MCF 10A (cell line): ENCODE data around the gene WASF2. TPM values are rescaled to one million over a fixed set of nuclear protein-coding genes. Genes with fewer than 3 reads are reported as not detected.

Source experiments
- BruUV-seq: library from RNA; stranded (reverse); fragments of 400-500 nt; replicated peaks from 2 replicates; lab custom pipeline; 2021; lab: Mats Ljungman, UMichigan
- CTCF ChIA-PET: fragments of 300-600 bp; sonication (Branson Sonifier 250); formaldehyde crosslinking; extraction: SDS; loops from one replicate; lab custom pipeline; 2021; ENCODE audit warnings: antibody characterized with exemption, inconsistent platforms; lab: Yijun Ruan, JAX
- POLR2A ChIA-PET: fragments of 300-600, 350-650 bp; sonication (Branson Sonifier 250); formaldehyde crosslinking; extraction: SDS; loops from one replicate; lab custom pipeline; 2020; ENCODE audit warnings: antibody characterized with exemption, inconsistent platforms; lab: Yijun Ruan, JAX
- DNase-seq: peaks from one replicate; pipeline ENCODE4 v3.0.0-alpha.2; 2018; ENCODE audit not compliant: unreplicated experiment
- H3K27ac Mint-ChIP-seq: one replicate; pipeline ENCODE4 v1.8.0; 2022; ENCODE audit warnings: mild to moderate bottlenecking, low read depth, mixed read lengths; ENCODE audit not compliant: unreplicated experiment
- H3K27me3 Mint-ChIP-seq: one replicate; pipeline ENCODE4 v1.8.0; 2022; ENCODE audit warnings: mixed read lengths; ENCODE audit not compliant: insufficient read depth, unreplicated experiment
- H3K36me3 Mint-ChIP-seq: one replicate; pipeline ENCODE4 v1.8.0; 2022; ENCODE audit warnings: mild to moderate bottlenecking, moderate library complexity, mixed read lengths; ENCODE audit not compliant: insufficient read depth, unreplicated experiment
- H3K4me1 Mint-ChIP-seq: one replicate; pipeline ENCODE4 v1.8.0; 2022; ENCODE audit warnings: mixed read lengths; ENCODE audit not compliant: insufficient read depth, unreplicated experiment
- H3K4me3 Mint-ChIP-seq: one replicate; pipeline ENCODE4 v1.8.0; 2022; ENCODE audit warnings: mild to moderate bottlenecking, moderate library complexity, mixed read lengths; ENCODE audit not compliant: unreplicated experiment
- H3K9me3 Mint-ChIP-seq: one replicate; pipeline ENCODE4 v1.8.0; 2022; ENCODE audit warnings: mixed read lengths; ENCODE audit not compliant: unreplicated experiment
- CTCF ChIP-seq: fragments of 200-600 bp; IDR thresholded peaks from one replicate; pipeline ENCODE4 v1.8.0; 2022; ENCODE audit warnings: antibody characterized with exemption, mild to moderate bottlenecking; ENCODE audit not compliant: unreplicated experiment
- intact Hi-C: fragments of 100-400 bp; cut with micrococcal nuclease; formaldehyde crosslinking; loops from 2 replicates; pipeline ENCODE4 v1.14.1; 2022
- total RNA-seq: library from RNA; stranded (reverse); gene quantifications from 2 replicates; pipeline ENCODE4 v1.2.3, GENCODE V29; 2022

Gene WASF2
- total RNA-seq, 1 experiment from 2014 or later: 131 TPM

- no peak for DNase-seq
- TF ChIP-seq CTCF: no peak
- no peaks in the 10 kb centered on the region for H3K9me3 Mint-ChIP-seq
- intact Hi-C loops: no loop called here
- H3K4me3 Mint-ChIP-seq: no peak overlapping the region
- ChIA-PET POLR2A (interaction anchor here (0.6 to 7.2 kb wide), 6 partner anchors 12 to 617 kb away, joined by 3 to 78 read pairs (median 3); partner anchors contain the start of gene WASF2), CTCF (interaction anchor here (0.5 to 1.0 kb wide), 3 partner anchors 25 to 358 kb away, joined by 3 to 4 read pairs (median 3); no protein-coding TSS in a partner anchor)
- H3K36me3 Mint-ChIP-seq: no peaks in the 10 kb centered on the region
- peaks cover 74% of the 10 kb centered on the region for H3K4me1 Mint-ChIP-seq
- no peaks in the 10 kb centered on the region for H3K27me3 Mint-ChIP-seq
- no TSS peak for BruUV-seq
- peak overlapping the region; percentile 76 for H3K27ac Mint-ChIP-seq
Observed at GRCh38 chr1:27521336-27521831, 31.4 kb upstream of the WASF2 start.

GRCh38 chr1:27520651-27521050 is 30.7 kb upstream of the WASF2 start:
- no TSS peak for BruUV-seq
- no peak for TF ChIP-seq CTCF
- no peak for DNase-seq
- H3K9me3 Mint-ChIP-seq: no peaks in the 10 kb centered on the region
- H3K27me3 Mint-ChIP-seq: no peaks in the 10 kb centered on the region
- no peaks in the 10 kb centered on the region for H3K36me3 Mint-ChIP-seq
- H3K4me3 Mint-ChIP-seq: no peak overlapping the region
- intact Hi-C loops: no loop called here
- CTCF ChIA-PET: interaction anchor here (0.6 kb wide), 1 partner anchor 357 kb away, joined by 4 read pairs; no protein-coding TSS in a partner anchor
- peaks cover 66% of the 10 kb centered on the region for H3K4me1 Mint-ChIP-seq
- no peak overlapping the region for H3K27ac Mint-ChIP-seq
- POLR2A ChIA-PET: interaction anchor here (0.7 to 1.7 kb wide), 5 partner anchors 14 to 51 kb away, joined by 3 to 9 read pairs (median 3); no protein-coding TSS in a partner anchor

DNA sequence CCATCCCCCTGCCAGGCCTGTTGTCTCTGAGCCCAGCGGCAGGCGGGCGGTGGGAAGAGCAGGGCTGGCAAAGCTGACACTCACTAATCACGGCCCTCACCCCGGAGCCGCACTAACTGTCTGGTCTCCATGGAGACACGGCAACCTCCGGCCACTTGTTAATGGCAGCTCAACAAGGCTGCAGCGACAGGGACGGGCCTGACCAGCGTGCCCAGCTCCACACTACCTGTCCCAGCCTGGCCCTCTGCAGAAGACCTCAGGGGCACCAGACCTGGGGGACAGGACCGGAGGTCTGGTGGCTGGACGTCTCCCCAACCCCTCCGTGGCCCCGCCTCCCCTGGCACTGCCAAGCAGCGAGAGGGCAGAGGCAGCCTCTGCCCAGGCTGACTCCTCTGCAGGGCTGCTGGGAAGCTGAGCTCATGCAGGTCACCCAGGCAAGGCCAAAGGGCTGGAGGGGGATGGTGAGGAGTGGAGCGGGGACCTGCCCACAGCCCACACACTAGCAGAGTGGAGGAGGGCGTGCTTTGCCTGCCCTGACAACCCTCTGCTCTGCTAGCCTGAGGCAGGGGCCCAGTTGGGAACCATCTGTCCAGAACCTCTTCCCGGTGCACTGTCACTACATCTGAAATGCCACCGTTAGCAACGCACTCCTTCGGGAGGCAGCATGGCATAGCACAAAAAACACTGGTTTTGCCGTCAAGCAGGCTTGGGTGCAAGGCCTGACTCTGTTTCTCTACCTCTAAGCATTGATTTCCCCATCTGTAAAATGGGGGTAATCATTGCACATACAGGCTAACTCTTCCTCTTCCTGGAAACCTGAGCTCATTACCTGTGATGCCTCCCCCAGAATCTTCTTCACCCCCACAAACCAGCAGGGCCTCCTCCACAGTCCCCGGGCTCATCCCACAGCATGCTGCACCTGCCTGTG is 29.6 kb upstream of the WASF2 start:
- POLR2A ChIA-PET: interaction anchor here (0.8 to 1.7 kb wide), 8 partner anchors 11 to 104 kb away, joined by 3 to 9 read pairs (median 4); partner anchors contain the start of gene WASF2
- DNase-seq: no peak
- Mint-ChIP-seq H3K27me3 (no peaks in the 10 kb centered on the region), H3K27ac (no peak overlapping the region), H3K9me3 (no peaks in the 10 kb centered on the region), H3K4me3 (no peak overlapping the region), H3K4me1 (peaks cover 58% of the 10 kb centered on the region), H3K36me3 (no peaks in the 10 kb centered on the region)
- BruUV-seq: no TSS peak
- no peak for TF ChIP-seq CTCF
- CTCF ChIA-PET: interaction anchor here (0.6 kb wide), 1 partner anchor 66 kb away, joined by 3 read pairs; no protein-coding TSS in a partner anchor
- intact Hi-C loops: no loop called here

DNA sequence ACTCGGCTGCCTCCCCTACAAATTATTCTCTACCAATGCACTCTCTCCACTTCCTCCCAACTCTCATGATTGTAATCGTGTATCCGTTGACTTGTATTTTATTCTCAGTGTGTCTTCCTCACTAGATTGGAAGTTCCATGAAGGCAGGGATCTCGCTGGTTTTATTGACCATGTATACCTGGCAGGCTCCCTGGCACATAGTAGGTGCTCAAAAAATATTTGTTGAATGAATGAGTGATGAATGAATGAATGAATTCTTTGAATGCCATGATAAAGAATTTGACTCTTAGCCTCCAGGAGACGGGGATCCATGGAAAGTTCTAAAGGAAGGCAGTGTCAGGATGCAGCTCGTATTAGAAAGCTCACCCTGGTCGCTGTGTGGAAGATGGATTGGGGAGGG is 28.8 kb upstream of the WASF2 start:
- CTCF ChIA-PET: no interaction called here
- H3K4me1 Mint-ChIP-seq: peaks cover 50% of the 10 kb centered on the region
- intact Hi-C loops: no loop called here

More for the DNA sequence above, 28.8 kb upstream of the WASF2 start:
- TF ChIP-seq CTCF: no peak
- POLR2A ChIA-PET: interaction anchor here (1.0 to 1.2 kb wide), 4 partner anchors 11 to 103 kb away, joined by 3 to 5 read pairs (median 4); no protein-coding TSS in a partner anchor
- Mint-ChIP-seq H3K27me3 (no peaks in the 10 kb centered on the region), H3K36me3 (no peaks in the 10 kb centered on the region), H3K9me3 (no peaks in the 10 kb centered on the region), H3K27ac (no peak overlapping the region), H3K4me3 (no peak overlapping the region)
- no peak for DNase-seq
- no TSS peak for BruUV-seq
